GM18517 (cell line): ENCODE measurements around the gene FRK.
"Not testable (repeated sequence)": the region's sequence is repeated elsewhere in the genome, so short reads cannot be mapped to it uniquely, and the experiment has no call there.

Source experiments
- ATAC-seq: cut with Tn5 transposase; IDR thresholded peaks from one replicate; pipeline ENCODE4 v1.9.1; 2021; ENCODE audit warnings: mild to moderate bottlenecking, moderate library complexity; ENCODE audit not compliant: unreplicated experiment

The FRK gene, protein sequence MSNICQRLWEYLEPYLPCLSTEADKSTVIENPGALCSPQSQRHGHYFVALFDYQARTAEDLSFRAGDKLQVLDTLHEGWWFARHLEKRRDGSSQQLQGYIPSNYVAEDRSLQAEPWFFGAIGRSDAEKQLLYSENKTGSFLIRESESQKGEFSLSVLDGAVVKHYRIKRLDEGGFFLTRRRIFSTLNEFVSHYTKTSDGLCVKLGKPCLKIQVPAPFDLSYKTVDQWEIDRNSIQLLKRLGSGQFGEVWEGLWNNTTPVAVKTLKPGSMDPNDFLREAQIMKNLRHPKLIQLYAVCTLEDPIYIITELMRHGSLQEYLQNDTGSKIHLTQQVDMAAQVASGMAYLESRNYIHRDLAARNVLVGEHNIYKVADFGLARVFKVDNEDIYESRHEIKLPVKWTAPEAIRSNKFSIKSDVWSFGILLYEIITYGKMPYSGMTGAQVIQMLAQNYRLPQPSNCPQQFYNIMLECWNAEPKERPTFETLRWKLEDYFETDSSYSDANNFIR

DNA sequence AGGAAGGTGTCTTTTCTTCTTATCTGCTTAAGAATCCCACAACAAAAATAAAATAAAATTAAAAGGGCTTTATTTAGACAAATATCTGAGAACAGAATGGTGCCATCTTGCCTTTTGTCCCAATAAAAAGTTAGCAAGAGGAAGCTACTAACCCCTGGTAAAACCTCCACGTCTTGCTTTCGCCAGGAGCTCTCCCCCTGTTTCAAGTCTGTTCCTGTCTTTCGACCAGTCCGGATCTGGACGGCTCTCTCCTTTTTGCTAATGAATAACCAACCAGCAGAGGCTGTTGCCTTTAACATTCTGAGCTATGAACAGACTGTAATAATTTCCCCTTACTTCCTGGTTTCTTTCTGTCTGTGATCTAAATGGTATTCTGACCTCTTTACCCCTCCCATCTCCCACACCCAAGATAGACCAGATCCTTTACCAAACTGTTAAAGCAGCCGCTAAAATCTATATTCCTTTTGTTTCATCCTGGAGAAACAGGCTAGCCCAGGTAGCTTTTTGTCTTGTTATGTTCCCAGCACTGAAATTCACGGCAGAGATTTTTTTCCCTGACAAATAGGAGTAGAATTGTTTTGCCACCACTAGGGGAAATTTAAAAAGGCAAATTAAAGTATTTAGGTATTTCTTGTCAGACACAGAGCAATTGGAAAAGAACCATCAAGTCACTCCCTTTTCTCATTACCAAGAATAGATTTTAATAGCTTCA lies at the start of gene FRK:
TSS of gene FRK (minus strand) at position 320 of the 712 bp plus-strand sequence. CDS start 580 bp downstream, outside the sequence.
- peak; percentile 69 for ATAC-seq

DNA sequence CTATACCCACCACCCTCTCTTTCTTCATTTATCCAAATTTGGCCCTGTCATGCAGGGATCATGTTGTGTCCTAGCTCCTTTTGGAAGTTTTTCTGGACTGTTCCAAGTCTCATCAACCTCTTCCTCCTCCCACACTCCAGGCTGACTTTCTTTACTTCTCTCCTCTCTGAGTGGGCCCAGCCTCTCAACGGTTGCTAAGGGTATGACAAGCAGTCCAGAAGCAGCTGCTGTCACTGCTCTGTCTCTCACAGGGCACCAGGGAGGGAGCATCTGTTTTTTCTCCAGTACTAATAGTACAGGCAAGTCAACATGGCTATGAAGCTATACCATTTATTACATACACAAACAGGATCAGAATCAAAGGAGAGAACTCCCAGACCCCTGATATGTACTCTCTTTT lies 48.1 kb upstream of the FRK start:
- no peak for ATAC-seq

DNA sequence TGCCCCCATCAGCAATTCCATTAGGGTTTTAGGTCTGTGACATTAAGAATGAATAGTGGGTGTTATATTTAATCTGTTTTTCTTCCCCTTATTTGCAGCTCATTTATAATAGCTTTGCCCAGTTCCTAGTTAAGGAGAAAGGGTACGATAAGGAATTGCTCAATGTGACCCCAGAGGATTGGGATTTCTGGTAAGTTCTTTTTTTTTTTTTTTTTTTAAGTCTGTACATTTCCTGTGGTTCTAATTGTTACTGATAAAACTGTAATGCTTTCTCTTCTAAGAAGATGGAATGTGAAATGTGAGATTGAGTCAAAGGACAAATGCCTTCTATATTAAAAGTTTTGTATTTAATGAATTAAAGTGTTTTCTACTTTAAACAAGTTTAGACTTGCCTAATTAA lies 45.5 kb upstream of the FRK start:
- ATAC-seq: no peak

DNA sequence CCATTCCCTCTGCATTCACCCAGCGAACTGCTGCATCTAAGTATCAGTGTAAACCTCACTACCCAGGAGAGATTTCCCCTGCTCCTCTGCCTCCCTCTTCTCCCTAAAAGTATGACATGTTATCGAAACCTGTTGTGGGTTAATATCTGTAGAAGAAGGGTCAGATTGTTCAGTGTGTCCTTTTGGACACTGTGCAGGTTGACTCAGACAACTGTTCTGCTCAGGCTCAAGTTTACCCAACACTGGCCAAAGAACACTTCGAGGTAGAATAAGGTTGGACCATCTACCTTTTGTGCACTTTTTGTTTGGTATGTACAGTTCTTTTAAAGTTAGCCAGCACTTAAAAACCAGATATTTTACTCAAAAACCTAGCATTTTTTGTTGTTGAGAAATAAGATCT lies 44.6 kb upstream of the FRK start:
- ATAC-seq: no peak

DNA sequence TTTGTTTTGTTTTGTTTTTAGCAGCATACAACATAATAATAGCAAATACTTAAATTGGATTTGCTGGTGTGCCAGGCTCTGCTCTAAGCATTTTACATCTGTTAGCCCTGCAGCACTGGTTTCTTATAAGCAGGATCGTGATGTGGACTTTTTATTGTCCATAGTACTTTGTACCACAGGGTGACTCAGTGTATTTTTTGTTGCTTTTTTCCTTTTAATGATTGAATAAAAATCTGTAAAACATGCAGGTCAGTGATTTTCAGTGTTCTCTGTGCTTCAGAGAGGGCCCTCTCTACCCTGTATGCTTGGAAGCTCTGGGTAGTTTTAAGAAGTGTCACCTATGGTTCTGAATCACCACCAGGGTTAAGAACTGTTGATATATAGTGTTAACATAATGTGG lies 43.9 kb upstream of the FRK start:
- no peak for ATAC-seq

DNA sequence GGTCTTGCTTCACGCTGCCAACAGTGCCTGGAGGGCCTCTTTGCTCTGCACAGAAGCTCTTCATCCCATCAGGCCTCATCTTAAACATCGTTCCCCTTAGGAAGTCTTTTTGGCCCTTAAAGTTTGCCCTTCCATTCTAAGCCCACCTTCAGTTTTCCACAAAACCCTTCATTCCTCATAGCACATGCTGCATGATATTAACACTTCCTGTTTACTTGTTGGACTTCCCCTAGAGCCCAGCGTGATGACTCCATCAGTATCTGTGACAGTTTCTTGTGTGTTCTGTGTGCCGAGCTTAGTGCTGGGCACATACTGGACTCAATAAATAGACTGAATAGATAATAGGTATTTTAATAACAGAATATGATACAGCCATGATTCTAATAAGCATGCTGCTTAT lies 42.2 kb upstream of the FRK start:
- no peak for ATAC-seq

DNA sequence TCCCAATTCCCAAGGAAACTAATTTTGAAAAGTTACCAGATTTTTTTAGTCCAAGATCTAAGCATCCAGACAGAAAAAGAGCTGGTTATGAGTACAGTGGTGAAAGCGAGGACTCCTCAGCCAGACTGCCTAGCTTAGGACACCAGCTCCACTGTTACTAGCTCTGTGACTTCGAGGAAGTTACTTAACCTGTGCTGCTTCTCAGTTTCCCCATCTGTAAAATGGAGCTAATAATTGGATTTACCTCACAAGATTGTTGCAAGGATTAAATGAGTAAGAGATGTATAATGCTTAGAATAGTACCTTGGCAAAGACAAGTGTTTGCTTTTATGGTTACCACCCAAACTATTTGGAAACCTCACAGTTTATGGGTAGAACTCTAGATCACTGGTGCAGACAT lies 41.1 kb upstream of the FRK start:
- ATAC-seq: no peak

DNA sequence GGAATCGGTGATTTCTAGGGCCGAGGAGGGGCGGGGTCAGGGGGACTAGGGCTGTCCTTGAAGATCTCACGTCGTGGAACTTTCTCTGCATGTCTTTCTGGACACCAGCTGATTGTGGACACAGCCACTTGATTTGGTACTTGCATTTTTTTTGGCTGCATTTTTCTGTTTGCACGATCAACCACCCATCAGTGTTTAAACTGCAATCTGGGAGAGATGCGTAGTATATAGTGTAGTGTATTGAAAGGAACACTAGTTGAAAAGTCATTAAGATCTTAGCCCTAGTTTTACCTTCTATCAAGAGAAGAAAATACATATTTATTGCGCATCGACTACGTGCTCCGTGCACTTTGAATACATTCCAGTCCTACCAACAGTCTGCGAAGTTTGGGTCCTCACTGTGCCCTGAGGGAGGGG lies 40.6 kb upstream of the FRK start:
- no peak for ATAC-seq

DNA sequence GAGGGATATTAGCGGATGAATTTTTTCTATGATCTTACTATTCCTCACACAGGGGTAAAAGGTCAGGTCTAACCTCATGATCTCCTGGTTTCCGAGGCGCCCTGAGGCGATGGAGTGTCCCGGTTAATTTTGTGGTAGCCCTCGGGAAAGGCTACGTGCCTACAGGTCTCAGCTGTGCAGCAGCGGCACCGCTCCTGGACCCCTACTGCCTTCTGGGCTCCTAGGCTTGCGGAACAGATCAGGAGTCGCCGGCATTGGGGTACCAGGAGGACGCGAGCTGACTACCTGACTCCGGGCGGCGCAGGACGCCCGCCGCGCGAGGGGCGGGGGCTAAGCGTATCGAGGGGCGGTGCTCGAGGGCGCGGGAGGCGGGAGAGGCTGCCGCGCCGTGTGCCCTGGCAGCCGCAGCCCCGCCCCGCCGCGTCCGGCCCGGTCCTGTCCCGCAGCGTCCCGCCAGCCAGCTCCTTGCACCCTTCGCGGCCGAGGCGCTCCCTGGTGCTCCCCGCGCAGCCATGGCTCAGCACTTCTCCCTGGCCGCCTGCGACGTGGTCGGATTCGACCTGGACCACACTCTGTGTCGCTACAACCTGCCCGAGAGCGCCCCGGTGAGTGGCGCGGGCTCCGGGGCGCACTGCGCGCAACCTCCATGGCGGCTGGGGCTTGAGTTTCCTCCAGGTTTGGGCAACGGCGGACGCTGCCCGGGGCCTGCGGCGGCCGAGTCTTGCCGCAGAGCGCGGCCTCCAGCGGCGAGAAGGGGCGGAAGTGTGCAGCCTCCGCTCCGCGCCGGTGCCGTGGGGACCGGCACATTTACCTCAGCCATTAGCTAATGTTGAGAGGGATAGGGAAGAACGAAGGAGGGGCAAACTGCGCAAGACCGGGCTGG lies 40.0 kb upstream of the FRK start, which contains the start of gene NT5DC1:
TSS of gene NT5DC1 (plus strand) at position 435 of the 883 bp plus-strand sequence. CDS start at position 513, 78 bp downstream.
- peak; percentile 81 for ATAC-seq

DNA sequence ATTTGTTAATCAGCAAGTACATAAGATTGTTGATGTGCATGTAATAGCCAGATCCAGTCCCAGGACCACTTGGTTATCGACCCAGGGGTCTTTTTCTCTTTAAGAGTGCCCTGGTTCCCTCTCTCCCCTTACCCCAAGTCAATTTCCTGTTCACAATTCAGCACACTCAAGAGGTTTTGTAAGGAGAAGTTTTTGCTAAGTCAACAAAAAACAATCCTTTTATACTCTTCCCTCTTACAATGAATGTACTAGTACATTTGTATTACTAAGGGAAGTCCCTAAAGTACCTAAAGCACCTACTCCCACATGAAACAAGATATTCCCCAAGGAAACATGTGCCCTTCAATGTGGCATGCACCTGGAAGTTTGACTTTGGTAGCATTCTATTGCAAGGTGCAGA lies 38.3 kb upstream of the FRK start:
- ATAC-seq: no peak

DNA sequence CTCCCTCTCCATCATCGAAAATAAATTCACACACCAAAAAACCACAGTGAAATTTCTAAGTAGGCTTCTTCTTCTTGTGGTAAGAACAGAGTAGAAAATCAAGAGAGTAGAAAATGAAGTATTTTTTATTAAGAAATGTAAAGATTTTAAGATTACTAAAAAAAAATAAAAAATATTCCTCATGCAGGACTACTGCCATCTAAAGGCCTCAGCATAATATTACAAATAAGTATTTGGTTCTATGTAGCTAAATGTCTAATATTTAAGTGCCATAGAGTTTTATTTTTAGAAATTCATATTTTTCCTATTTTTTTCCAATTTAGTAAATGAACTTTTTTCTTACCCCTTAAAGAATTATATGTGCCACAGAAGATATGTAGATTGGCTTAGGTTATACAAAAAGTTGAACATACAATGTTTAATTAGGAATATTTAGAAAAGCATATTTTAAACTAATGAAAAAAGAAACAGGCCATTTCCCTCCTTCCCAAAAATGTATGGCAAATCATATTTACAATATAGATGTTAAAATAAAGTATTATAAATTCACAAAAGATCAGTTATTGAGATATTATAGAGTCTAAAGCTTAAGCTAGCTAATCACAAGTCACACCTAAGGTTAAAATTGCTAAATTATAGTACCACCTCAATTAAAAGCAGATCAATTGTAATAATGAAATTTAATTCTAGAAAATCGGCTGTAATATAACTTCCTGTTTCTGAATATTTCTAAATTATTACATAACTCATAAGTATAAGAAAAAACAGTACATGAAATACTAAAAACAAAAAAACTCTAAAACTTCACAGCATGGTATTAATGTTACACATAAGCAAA lies 36.5 kb upstream of the FRK start:
- ATAC-seq: no peak

DNA sequence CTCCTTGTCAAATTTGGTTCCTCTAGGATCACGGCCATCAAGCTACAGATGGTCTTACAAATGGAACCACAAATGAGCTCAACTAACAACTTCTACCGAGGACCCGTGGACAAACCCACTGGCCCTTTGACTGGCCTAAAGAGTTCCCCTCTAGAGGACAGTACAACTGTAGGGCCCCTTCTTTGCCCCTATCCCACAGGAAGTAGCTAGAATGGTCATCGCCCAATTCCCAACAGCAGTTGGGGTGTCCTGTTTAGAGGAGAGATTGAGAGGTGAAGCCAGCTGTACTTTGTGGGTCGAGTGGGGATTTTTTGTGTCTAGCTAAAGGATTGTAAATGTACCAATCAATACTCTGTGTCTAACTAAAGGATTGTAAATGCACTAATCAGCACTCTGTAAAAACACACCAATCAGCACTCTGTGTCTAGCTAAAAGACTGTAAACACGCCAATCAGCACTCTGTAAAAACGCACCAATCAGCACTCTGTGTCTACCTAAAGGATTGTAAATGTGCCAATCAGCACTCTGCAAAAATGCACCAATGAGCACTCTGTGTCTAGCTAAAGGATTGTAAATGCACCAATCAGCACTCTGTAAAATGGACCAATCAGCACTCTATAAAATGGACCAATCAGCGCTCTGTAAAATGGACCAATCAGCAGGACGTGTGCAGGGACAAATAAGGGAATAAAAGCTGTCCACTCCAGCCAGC lies 35.5 kb upstream of the FRK start:
- ATAC-seq: not testable (repeated sequence)

DNA sequence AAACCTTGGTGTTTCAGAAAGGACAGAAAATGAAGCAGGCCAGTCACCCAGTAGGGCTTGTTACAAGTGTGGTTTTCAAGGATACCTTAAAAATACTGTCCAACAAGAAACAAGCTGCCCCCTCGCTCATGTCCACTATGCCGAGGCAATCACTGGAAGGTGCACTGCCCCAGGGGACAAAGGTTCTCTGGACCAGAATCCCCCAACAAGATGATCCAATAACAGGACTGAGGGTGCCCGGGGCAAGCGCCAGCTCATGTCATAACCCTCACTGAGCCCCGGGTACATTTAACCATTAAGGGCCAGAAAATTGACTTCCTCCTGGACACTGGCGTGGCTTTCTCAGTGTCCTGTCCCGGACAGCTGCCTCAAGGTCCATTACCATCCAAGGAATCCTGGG lies 33.4 kb upstream of the FRK start:
- no peak for ATAC-seq

DNA sequence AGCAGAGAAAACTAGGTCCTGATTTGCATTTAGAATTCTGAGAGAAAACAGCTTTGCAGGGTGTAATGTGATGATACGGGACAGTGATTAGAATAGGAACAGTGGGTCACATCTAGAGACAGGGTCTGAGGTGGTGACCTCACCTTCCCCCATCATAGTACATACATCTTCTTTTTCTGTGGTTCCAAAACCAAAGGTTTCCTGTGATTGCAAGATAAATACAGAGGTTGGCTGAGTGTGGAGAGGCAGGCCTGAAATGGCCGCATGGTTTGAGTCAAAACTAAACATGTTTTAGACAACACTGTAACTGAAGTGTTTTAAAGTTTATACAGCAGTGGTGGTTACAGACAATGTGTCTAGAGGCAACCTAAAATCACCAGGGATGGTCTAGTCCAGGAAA lies 29.6 kb upstream of the FRK start:
- peak; percentile 54 for ATAC-seq

DNA sequence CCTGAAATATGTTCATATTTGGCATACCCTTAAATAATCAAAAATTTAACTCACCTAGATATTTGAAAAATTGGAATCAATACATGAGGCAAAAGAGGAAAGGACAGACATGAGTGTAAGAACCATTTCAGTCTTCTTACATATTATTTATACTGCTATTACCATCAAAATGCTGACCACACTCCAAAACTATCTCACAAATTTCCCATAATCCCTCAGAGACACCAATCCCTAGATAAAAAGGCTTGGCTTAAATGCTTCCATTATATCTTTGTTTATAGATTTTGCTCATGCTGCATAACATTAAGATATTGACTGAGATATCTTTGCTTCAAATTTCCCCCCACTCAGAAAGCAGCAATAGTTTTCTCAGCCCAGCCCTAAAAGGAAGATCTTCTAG lies 28.3 kb upstream of the FRK start:
- no peak for ATAC-seq

DNA sequence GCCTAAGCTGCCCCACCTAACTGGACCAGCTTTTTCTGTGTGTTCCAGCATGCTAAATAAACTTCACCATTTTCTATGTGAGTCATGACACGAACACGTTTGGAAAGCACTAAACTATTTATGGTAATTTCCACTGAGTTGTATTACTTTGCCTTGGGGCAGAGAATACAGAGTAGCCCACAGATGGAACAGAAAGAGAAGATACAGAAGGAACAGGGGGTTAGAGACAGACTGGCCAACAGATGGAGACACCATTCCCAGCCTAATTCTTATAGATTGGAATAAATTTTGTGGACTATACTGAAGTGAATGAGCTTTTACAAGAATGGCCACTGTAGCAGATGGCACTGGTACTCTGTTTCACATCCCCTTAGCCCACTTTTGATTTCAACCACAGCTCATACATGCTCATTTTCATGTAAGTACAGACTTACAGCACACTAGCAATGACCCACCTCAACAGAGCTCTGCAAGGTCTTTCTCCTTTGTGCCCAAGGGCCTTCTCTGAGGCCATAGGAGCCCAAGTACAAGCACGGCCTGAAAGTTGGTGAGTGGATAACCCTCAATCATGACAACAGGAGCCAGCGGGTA lies 26.8 kb upstream of the FRK start:
- peak; percentile 98 for ATAC-seq

DNA sequence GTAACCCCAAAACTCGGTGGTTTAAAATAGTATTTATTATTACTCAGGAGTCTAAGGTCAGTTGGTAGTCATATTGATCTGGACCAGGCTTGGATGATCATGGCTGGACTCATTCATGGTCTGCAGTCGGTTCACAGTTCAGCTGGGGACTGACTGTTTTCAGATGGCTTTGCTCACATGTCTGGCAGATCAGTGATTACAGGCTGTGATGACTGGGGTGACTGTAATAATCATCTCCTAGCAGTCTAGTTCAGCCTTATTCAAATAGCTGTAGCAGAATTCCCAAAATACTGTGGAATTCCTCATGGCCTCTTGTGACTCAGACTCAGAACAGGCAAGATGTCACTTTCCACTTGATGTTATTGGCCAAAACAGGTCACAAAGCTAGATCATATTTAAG lies 23.6 kb upstream of the FRK start:
- no peak for ATAC-seq

DNA sequence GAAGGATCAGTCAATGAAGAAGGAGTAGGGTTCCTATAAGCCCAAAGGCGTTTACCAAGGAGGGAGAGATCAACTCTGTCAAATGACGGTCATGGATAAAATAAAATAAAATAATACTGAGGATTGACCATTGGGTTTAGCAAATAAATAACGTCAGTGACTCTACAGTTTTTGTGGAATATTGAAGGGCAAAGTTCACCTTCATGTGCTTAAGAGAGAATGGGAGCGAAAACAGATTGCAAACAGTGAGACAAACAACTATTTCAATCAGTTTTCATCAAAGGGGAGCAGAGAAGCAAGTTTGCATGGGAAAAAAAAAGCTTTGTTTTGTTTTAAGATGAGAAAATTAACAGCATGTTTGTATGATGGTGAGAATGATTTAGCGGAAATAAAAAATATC lies 22.4 kb upstream of the FRK start:
- no peak for ATAC-seq

DNA sequence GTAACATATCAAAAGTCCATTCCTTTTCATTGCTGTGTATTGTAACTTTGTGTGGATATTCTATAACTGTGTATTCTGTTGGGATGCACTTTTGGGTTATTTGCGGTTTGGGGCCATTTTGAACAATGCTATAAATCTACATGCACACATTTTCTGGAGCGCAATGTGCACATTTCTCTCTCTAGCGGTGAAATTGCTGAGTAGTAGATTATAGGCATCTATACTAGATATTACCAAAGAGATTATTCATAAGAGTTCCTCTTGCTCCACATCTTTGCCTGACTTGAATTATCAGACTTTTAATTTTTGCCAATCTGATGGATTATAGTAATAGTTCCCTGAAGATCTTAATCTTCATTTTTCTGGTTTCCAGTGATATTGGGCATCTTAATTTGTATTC lies 18.3 kb upstream of the FRK start:
- ATAC-seq: no peak
